NT2/D1 (cell line): ENCODE data around the gene CD55.

Experiments
- DNase-seq: peaks from one replicate; pipeline ENCODE4 v3.0.0-alpha.2; 2011; ENCODE audit warnings: low read depth, low spot score
- H3K27me3 ChIP-seq: 2 replicates; pipeline ENCODE4 v1.6.0; 2011; ENCODE audit warnings: mild to moderate bottlenecking; ENCODE audit not compliant: insufficient read length, insufficient read depth
- H3K36me3 ChIP-seq: 2 replicates; pipeline ENCODE4 v1.6.1; 2011; ENCODE audit warnings: mild to moderate bottlenecking, low read length, mixed read lengths; ENCODE audit not compliant: insufficient read depth, insufficient read length
- H3K4me1 ChIP-seq: 2 replicates; pipeline ENCODE4 v1.5.1; 2011; ENCODE audit not compliant: insufficient read depth, insufficient read length
- H3K4me3 ChIP-seq: 2 replicates; pipeline ENCODE4 v1.5.1; 2011; ENCODE audit warnings: low read depth; ENCODE audit not compliant: insufficient read length
- H3K9ac ChIP-seq: 2 replicates; pipeline ENCODE4 v1.6.0; 2011; ENCODE audit warnings: low read depth; ENCODE audit not compliant: insufficient read length
- H3K9me3 ChIP-seq: 2 replicates; pipeline ENCODE4 v1.5.1; 2011; ENCODE audit warnings: mild to moderate bottlenecking, low read length; ENCODE audit not compliant: insufficient read depth
- SUZ12 ChIP-seq: IDR thresholded peaks from 2 replicates; pipeline ENCODE4 v1.6.1; 2011; ENCODE audit not compliant: insufficient read length, insufficient read depth; ENCODE audit errors: extremely low read depth
- YY1 ChIP-seq: IDR thresholded peaks from 2 replicates; pipeline ENCODE4 v1.6.1; 2011; ENCODE audit not compliant: insufficient read length, insufficient read depth
- ZNF274 ChIP-seq: IDR thresholded peaks from 2 replicates; pipeline ENCODE4 v1.6.1; 2011; ENCODE audit warnings: mild to moderate bottlenecking, low read depth, low read length

CD55 gene

GRCh38 chr1:207397525-207397926, 76.0 kb downstream of the CD55 start:
- Histone ChIP-seq H3K9me3 (no peaks in the 10 kb centered on the region), H3K4me3 (no peak overlapping the region), H3K9ac (no peak overlapping the region), H3K4me1 (no peaks in the 10 kb centered on the region), H3K36me3 (no peaks in the 10 kb centered on the region), H3K27me3 (no peaks in the 10 kb centered on the region)
- no peak for DNase-seq
- TF ChIP-seq SUZ12 (no peak), YY1 (no peak), ZNF274 (no peak)

DNA sequence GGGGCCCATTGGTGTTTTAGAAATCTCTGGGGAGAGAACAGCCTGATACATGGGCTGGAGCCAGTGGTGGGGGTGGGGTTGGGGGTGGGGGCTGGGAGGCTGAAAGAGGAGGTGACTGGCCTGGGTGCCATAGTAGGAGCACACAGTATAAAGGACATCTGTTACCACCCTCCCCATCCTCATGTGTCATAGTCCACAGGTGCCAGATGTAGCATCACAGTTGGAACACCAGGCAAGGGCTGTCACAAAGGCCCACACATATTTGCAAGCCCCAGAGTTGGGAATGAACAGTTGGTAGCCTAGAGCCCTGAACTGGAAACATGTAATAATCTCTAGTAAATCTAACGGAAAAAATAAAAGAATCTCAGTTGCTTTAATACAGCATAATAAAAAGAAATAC, 77.5 kb downstream of the CD55 start:
- Histone ChIP-seq H3K36me3 (no peaks in the 10 kb centered on the region), H3K9ac (no peak overlapping the region), H3K4me3 (no peak overlapping the region), H3K27me3 (no peaks in the 10 kb centered on the region), H3K9me3 (no peaks in the 10 kb centered on the region), H3K4me1 (no peaks in the 10 kb centered on the region)
- TF ChIP-seq YY1 (no peak), SUZ12 (no peak), ZNF274 (no peak)
- DNase-seq = no peak

GRCh38 chr1:207401578-207401977, 80.1 kb downstream of the CD55 start:
- H3K9me3 ChIP-seq = no peaks in the 10 kb centered on the region
- H3K4me1 ChIP-seq = no peaks in the 10 kb centered on the region
- no peak for DNase-seq
- no peaks in the 10 kb centered on the region for H3K27me3 ChIP-seq
- no peak overlapping the region for H3K4me3 ChIP-seq
- TF ChIP-seq SUZ12 (no peak), ZNF274 (no peak), YY1 (no peak)
- no peak overlapping the region for H3K9ac ChIP-seq
- H3K36me3 ChIP-seq = no peaks in the 10 kb centered on the region

GRCh38 chr1:207402744-207403143, 81.3 kb downstream of the CD55 start:
- H3K4me1 ChIP-seq = no peaks in the 10 kb centered on the region
- H3K4me3 ChIP-seq = no peak overlapping the region
- TF ChIP-seq SUZ12 (no peak), YY1 (no peak), ZNF274 (no peak)
- no peaks in the 10 kb centered on the region for H3K36me3 ChIP-seq
- H3K9me3 ChIP-seq = no peaks in the 10 kb centered on the region
- no peak for DNase-seq
- no peaks in the 10 kb centered on the region for H3K27me3 ChIP-seq
- no peak overlapping the region for H3K9ac ChIP-seq

DNA sequence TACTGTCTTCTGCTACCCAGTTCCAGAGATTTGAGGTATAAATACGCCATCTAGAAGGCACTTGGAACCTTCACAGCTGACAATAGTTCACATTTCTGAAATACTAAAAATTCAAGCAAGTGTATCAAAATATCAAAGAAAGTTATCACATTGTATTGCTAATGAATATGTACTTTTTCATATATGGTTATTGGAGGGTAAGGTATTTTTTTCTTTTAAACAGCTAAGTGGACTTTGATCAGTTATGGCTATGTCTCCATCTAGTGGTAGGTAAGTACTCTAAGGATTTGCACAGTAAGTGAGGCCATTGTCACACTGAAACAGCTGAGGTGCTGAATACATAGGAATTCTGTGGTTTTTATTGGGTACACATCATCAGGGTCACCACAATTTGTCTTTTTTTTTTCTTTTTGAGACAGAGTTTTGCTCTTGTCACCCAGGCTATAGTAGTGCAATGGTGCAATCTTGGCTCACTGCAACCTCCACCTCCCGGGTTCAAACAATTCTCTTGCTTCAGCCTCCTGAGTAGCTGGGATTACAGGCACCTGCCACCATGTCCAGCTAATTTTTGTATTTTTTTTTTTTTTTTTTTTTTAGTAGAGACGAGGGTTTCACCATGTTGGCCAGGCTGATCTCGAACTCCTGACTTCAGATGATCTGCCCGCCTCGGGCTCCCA, 83.5 kb downstream of the CD55 start:
- no peaks in the 10 kb centered on the region for H3K9me3 ChIP-seq
- no peak overlapping the region for H3K4me3 ChIP-seq
- H3K4me1 ChIP-seq = no peaks in the 10 kb centered on the region
- no peak overlapping the region for H3K9ac ChIP-seq
- no peaks in the 10 kb centered on the region for H3K36me3 ChIP-seq
- H3K27me3 ChIP-seq = no peaks in the 10 kb centered on the region
- DNase-seq = peak; percentile 48
- no peak for TF ChIP-seq YY1
- no peak for TF ChIP-seq SUZ12
- no peak for TF ChIP-seq ZNF274

DNA sequence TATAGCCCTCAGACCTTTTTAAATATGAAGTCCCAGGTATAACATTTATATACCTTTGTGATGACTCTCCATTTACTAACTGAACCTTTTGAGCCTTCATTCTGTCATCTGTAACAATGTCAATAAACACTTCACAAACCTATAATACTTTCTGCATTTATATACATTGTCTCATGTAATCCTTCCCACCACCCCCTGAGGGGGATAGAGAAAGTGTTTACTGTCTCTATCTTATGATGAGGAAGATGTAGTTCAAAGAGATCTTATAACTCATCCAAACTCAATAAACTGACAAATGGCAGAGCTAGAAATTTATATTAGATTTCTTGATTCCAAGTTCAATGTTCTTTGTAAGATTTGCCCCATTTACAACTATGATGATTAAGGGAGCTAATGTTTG, 84.3 kb downstream of the CD55 start:
- DNase-seq = no peak
- TF ChIP-seq ZNF274 = no peak
- no peak for TF ChIP-seq YY1
- no peak for TF ChIP-seq SUZ12
- H3K9ac ChIP-seq = no peak overlapping the region
- H3K4me1 ChIP-seq = no peaks in the 10 kb centered on the region
- no peak overlapping the region for H3K4me3 ChIP-seq
- H3K9me3 ChIP-seq = no peaks in the 10 kb centered on the region
- no peaks in the 10 kb centered on the region for H3K36me3 ChIP-seq
- no peaks in the 10 kb centered on the region for H3K27me3 ChIP-seq

- no peak for DNase-seq
- no peak overlapping the region for H3K9ac ChIP-seq
- no peak for TF ChIP-seq SUZ12
- TF ChIP-seq YY1 = no peak
- TF ChIP-seq ZNF274 = no peak
- no peaks in the 10 kb centered on the region for H3K36me3 ChIP-seq
- no peaks in the 10 kb centered on the region for H3K27me3 ChIP-seq
- no peaks in the 10 kb centered on the region for H3K4me1 ChIP-seq
- H3K4me3 ChIP-seq = no peak overlapping the region
- H3K9me3 ChIP-seq = no peaks in the 10 kb centered on the region
Measured at GRCh38 chr1:207407655-207408260, 86.3 kb downstream of the CD55 start.
